Measurements from ENCODE around the gene TRIP10.

GRCh38 chr19:6731822-6732221 is 7.7 kb upstream of the TRIP10 start:
- TF ChIP-seq CTCF (conservative IDR thresholded peaks at IDR 0.05 in 1 of 2, IDR thresholded peaks at IDR 0.05 in 1 of 2; ENCODE audit: extremely low read depth in 1 of 2, insufficient read depth in 1 of 2, low read depth in 1 of 2, low read length in 2 of 2) = no peak
- no peak for TF ChIP-seq EZH2 (IDR thresholded peaks at IDR 0.05; ENCODE audit: borderline replicate concordance, low read length)
